HUES6 (cell line): Measurements from ENCODE around the gene TMEM30A.

Source experiments
- H3K27ac ChIP-seq: 2 replicates; pipeline ENCODE4 v1.7.0; 2013; ENCODE audit warnings: low read depth, mild to moderate bottlenecking, low read length, inconsistent platforms
- H3K27me3 ChIP-seq: 2 replicates; pipeline ENCODE4 v1.6.1; 2013; ENCODE audit warnings: low read length; ENCODE audit not compliant: control insufficient read depth, insufficient read depth
- H3K36me3 ChIP-seq: 2 replicates; pipeline ENCODE4 v1.6.1; 2013; ENCODE audit warnings: low read length; ENCODE audit not compliant: control insufficient read depth, insufficient read depth
- H3K4me1 ChIP-seq: 2 replicates; pipeline ENCODE4 v1.6.1; 2013; ENCODE audit warnings: low read length; ENCODE audit not compliant: control insufficient read depth, insufficient read depth
- H3K4me3 ChIP-seq: 2 replicates; pipeline ENCODE4 v1.5.1; 2013; ENCODE audit warnings: low read depth, low read length
- H3K9ac ChIP-seq: one replicate; pipeline ENCODE4 v1.6.1; 2013; ENCODE audit warnings: mild to moderate bottlenecking, low read length
- H3K9me3 ChIP-seq: 2 replicates; pipeline ENCODE4 v1.6.1; 2013; ENCODE audit warnings: low read depth, low read length; ENCODE audit not compliant: control insufficient read depth, insufficient read depth

The TMEM30A gene

GRCh38 chr6:75215291-75215690 is 69.3 kb downstream of the TMEM30A start:
- Histone ChIP-seq H3K4me1 (peaks cover 23% of the 10 kb centered on the region), H3K9ac (no peak overlapping the region), H3K4me3 (no peak overlapping the region), H3K27ac (no peak overlapping the region), H3K27me3 (no peaks in the 10 kb centered on the region), H3K36me3 (no peaks in the 10 kb centered on the region), H3K9me3 (no peaks in the 10 kb centered on the region)

- Histone ChIP-seq H3K9ac (no peak overlapping the region), H3K27ac (no peak overlapping the region), H3K4me3 (no peak overlapping the region), H3K9me3 (no peaks in the 10 kb centered on the region), H3K36me3 (no peaks in the 10 kb centered on the region), H3K4me1 (peaks cover 24% of the 10 kb centered on the region), H3K27me3 (peaks cover 10% of the 10 kb centered on the region)
Observed at GRCh38 chr6:75213732-75214131, 70.9 kb downstream of the TMEM30A start.

- peaks cover 30% of the 10 kb centered on the region for H3K4me1 ChIP-seq
- H3K27me3 ChIP-seq, result peaks cover 16% of the 10 kb centered on the region
- no peak overlapping the region for H3K4me3 ChIP-seq
- no peak overlapping the region for H3K9ac ChIP-seq
- H3K27ac ChIP-seq, result no peak overlapping the region
- no peaks in the 10 kb centered on the region for H3K36me3 ChIP-seq
- H3K9me3 ChIP-seq, result no peaks in the 10 kb centered on the region
Observed at GRCh38 chr6:75213112-75213511, 71.5 kb downstream of the TMEM30A start.

- Histone ChIP-seq H3K27me3 (peaks cover 26% of the 10 kb centered on the region), H3K9me3 (no peaks in the 10 kb centered on the region), H3K9ac (no peak overlapping the region), H3K36me3 (no peaks in the 10 kb centered on the region), H3K4me1 (peaks cover 36% of the 10 kb centered on the region), H3K27ac (no peak overlapping the region), H3K4me3 (no peak overlapping the region)
Observed at GRCh38 chr6:75211920-75212590, 72.5 kb downstream of the TMEM30A start.

GRCh38 chr6:75210885-75211739 is 73.5 kb downstream of the TMEM30A start:
- H3K9me3 ChIP-seq, result no peaks in the 10 kb centered on the region
- H3K36me3 ChIP-seq, result no peaks in the 10 kb centered on the region
- H3K4me1 ChIP-seq, result peaks cover 40% of the 10 kb centered on the region
- H3K4me3 ChIP-seq, result no peak overlapping the region
- peaks cover 36% of the 10 kb centered on the region for H3K27me3 ChIP-seq
- no peak overlapping the region for H3K27ac ChIP-seq
- no peak overlapping the region for H3K9ac ChIP-seq

GRCh38 chr6:75209184-75209723 is 75.3 kb downstream of the TMEM30A start:
- no peak overlapping the region for H3K4me3 ChIP-seq
- H3K9ac ChIP-seq, result no peak overlapping the region
- no peaks in the 10 kb centered on the region for H3K36me3 ChIP-seq
- H3K9me3 ChIP-seq, result no peaks in the 10 kb centered on the region
- peaks cover 45% of the 10 kb centered on the region for H3K4me1 ChIP-seq
- H3K27me3 ChIP-seq, result peaks cover 54% of the 10 kb centered on the region
- H3K27ac ChIP-seq, result no peak overlapping the region

- no peaks in the 10 kb centered on the region for H3K36me3 ChIP-seq
- H3K9me3 ChIP-seq, result no peaks in the 10 kb centered on the region
- no peak overlapping the region for H3K9ac ChIP-seq
- peaks cover 45% of the 10 kb centered on the region for H3K4me1 ChIP-seq
- peaks cover 61% of the 10 kb centered on the region for H3K27me3 ChIP-seq
- H3K27ac ChIP-seq, result no peak overlapping the region
- peak overlapping the region; percentile 71 for H3K4me3 ChIP-seq
Observed at GRCh38 chr6:75208298-75209183, 76.1 kb downstream of the TMEM30A start.

- peaks cover 29% of the 10 kb centered on the region for H3K4me1 ChIP-seq
- peak overlapping the region; percentile 71 for H3K4me3 ChIP-seq
- no peaks in the 10 kb centered on the region for H3K36me3 ChIP-seq
- H3K27ac ChIP-seq, result no peak overlapping the region
- no peaks in the 10 kb centered on the region for H3K9me3 ChIP-seq
- peak overlapping the region; percentile 3 for H3K9ac ChIP-seq
- H3K27me3 ChIP-seq, result peaks cover 79% of the 10 kb centered on the region
Observed at GRCh38 chr6:75206576-75207342, 77.8 kb downstream of the TMEM30A start.

- peaks cover 28% of the 10 kb centered on the region for H3K4me1 ChIP-seq
- peak within 1 kb of the TSS; percentile 71 for H3K4me3 ChIP-seq
- H3K9ac ChIP-seq, result peak within 1 kb of the TSS; percentile 39
- peaks cover 87% of the 10 kb centered on the region for H3K27me3 ChIP-seq
- no peaks in the 10 kb centered on the region for H3K36me3 ChIP-seq
- no peaks in the 10 kb centered on the region for H3K9me3 ChIP-seq
- no peak within 1 kb of the TSS for H3K27ac ChIP-seq
Observed at GRCh38 chr6:75205776-75206575, 78.6 kb downstream of the TMEM30A start, which contains the start of gene COL12A1. COL12A1 (minus strand) TSS chr6:75206053; CDS start chr6:75202792, 3,261 bp downstream.
